ENCODE measurements around the gene DOLK. TPM values are rescaled to one million over a fixed set of nuclear protein-coding genes. Genes with fewer than 3 reads are reported as not detected.

DOLK gene
- total RNA-seq, 1 experiment from 2014 or later: 14.8 TPM

DNA sequence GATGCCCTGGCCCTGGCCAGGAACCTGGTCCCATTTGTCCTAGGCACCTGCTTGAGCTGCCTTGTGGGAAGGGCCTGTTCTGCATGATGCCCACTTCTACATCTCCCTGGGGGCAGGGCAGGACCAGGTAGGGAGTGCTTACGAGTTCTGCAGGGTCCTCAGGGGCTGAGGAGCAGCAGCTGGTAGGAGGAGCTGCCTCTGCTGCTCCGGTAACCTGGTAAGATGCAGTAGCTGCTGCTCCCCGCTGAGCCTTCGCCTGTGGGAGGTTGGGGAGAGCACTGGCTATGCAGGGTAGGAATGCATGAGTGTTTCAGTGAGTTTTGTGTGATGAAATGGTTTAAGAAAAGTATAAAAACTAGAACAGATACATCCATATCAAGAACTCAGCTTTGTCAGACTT is 51.8 kb downstream of the DOLK start:
- peak overlapping the region; percentile 17; the same call in 1 of the 2 replicates for H3K27ac Mint-ChIP-seq
- H3K27me3 Mint-ChIP-seq (ENCODE audit: low read depth): no peaks in the 10 kb centered on the region
- H3K4me3 Mint-ChIP-seq: no peak overlapping the region
- ATAC-seq (peak; percentile 87), DNase-seq (ENCODE audit: low spot score) (peak; percentile 63)
- peaks cover 25% of the 10 kb centered on the region for H3K36me3 Mint-ChIP-seq
- TF ChIP-seq JAZF1 (CRISPR knock-in tag; IDR thresholded peaks at IDR 0.05) (no peak), SOX15 (CRISPR knock-in tag; IDR thresholded peaks at IDR 0.05) (no peak), SP1 (CRISPR knock-in tag; conservative IDR thresholded peaks at IDR 0.05) (no peak)
- TF ChIP-seq, protein P1, sequence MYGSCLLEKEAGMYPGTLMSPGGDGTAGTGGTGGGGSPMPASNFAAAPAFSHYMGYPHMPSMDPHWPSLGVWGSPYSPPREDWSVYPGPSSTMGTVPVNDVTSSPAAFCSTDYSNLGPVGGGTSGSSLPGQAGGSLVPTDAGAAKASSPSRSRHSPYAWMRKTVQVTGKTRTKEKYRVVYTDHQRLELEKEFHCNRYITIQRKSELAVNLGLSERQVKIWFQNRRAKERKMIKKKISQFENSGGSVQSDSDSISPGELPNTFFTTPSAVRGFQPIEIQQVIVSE (CRISPR knock-in tag; IDR thresholded peaks at IDR 0.05; ENCODE audit: borderline replicate concordance): no peak
- TF ChIP-seq, protein P2, sequence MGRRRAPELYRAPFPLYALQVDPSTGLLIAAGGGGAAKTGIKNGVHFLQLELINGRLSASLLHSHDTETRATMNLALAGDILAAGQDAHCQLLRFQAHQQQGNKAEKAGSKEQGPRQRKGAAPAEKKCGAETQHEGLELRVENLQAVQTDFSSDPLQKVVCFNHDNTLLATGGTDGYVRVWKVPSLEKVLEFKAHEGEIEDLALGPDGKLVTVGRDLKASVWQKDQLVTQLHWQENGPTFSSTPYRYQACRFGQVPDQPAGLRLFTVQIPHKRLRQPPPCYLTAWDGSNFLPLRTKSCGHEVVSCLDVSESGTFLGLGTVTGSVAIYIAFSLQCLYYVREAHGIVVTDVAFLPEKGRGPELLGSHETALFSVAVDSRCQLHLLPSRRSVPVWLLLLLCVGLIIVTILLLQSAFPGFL (CRISPR knock-in tag; IDR thresholded peaks at IDR 0.05; ENCODE audit: borderline replicate concordance): no peak
- TF ChIP-seq, protein P3, sequence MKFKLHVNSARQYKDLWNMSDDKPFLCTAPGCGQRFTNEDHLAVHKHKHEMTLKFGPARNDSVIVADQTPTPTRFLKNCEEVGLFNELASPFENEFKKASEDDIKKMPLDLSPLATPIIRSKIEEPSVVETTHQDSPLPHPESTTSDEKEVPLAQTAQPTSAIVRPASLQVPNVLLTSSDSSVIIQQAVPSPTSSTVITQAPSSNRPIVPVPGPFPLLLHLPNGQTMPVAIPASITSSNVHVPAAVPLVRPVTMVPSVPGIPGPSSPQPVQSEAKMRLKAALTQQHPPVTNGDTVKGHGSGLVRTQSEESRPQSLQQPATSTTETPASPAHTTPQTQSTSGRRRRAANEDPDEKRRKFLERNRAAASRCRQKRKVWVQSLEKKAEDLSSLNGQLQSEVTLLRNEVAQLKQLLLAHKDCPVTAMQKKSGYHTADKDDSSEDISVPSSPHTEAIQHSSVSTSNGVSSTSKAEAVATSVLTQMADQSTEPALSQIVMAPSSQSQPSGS (CRISPR knock-in tag; IDR thresholded peaks at IDR 0.05; ENCODE audit: borderline replicate concordance, low read depth): no peak
- TF ChIP-seq, protein P4, sequence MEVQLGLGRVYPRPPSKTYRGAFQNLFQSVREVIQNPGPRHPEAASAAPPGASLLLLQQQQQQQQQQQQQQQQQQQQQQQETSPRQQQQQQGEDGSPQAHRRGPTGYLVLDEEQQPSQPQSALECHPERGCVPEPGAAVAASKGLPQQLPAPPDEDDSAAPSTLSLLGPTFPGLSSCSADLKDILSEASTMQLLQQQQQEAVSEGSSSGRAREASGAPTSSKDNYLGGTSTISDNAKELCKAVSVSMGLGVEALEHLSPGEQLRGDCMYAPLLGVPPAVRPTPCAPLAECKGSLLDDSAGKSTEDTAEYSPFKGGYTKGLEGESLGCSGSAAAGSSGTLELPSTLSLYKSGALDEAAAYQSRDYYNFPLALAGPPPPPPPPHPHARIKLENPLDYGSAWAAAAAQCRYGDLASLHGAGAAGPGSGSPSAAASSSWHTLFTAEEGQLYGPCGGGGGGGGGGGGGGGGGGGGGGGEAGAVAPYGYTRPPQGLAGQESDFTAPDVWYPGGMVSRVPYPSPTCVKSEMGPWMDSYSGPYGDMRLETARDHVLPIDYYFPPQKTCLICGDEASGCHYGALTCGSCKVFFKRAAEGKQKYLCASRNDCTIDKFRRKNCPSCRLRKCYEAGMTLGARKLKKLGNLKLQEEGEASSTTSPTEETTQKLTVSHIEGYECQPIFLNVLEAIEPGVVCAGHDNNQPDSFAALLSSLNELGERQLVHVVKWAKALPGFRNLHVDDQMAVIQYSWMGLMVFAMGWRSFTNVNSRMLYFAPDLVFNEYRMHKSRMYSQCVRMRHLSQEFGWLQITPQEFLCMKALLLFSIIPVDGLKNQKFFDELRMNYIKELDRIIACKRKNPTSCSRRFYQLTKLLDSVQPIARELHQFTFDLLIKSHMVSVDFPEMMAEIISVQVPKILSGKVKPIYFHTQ (CRISPR knock-in tag; IDR thresholded peaks at IDR 0.05): no peak
- ChIA-PET CTCF (interaction anchor here (1.1 to 1.3 kb wide), 2 partner anchors 32 to 44 kb away, joined by 6 to 13 read pairs; no protein-coding TSS in a partner anchor), POLR2A (interaction anchor here (0.8 to 1.0 kb wide), 2 partner anchors 17 to 35 kb away, joined by 3 read pairs; no protein-coding TSS in a partner anchor)
- H3K9me3 Mint-ChIP-seq: no peaks in the 10 kb centered on the region
- peaks cover 38% of the 10 kb centered on the region for H3K4me1 Mint-ChIP-seq

Other genes starting within 250 kb of the DOLK start
- gene PKN3, start 245.1 kb downstream of the DOLK start, total RNA-seq (2021): 24.1 to 28.9 TPM (median 27.5 TPM) in 3 replicates
- gene ZDHHC12, start 223.5 kb downstream of the DOLK start, total RNA-seq (2021): 39.7 to 46.3 TPM (median 45.2 TPM) in 3 replicates
- gene ZER1, start 175.7 kb downstream of the DOLK start, total RNA-seq (2021): 20.6 to 24.5 TPM (median 23.8 TPM) in 3 replicates
- gene TBC1D13, start 160.3 kb downstream of the DOLK start, total RNA-seq (2021): 20.8 to 23.2 TPM (median 21.6 TPM) in 3 replicates
- 25.8 to 28.7 TPM (median 25.8 TPM) in 3 replicates for gene ENDOG, start 129.1 kb downstream of the DOLK start, total RNA-seq (2021)
- gene SPOUT1, start 117.8 kb downstream of the DOLK start, total RNA-seq (2021): 76.8 to 79.3 TPM (median 77.5 TPM) in 3 replicates
- 31.4 to 34.1 TPM (median 33.0 TPM) in 3 replicates for gene KYAT1, start 65.7 kb downstream of the DOLK start, total RNA-seq (2021)
- 63.8 to 83.5 TPM (median 64.5 TPM) in 3 replicates for gene LRRC8A, start 65.5 kb downstream of the DOLK start, total RNA-seq (2021)
- gene PHYHD1, start 26.6 kb downstream of the DOLK start, total RNA-seq (2021): 14.6 to 21.3 TPM (median 20.0 TPM) in 3 replicates
- gene NUP188, start 96 bp upstream of the DOLK start, total RNA-seq (2021): 71.3 to 98.9 TPM (median 73.5 TPM) in 3 replicates
- gene SH3GLB2, start 80.7 kb upstream of the DOLK start, total RNA-seq (2021): 59.7 to 65.7 TPM (median 62.9 TPM) in 3 replicates
- 39.9 to 61.7 TPM (median 48.0 TPM) in 3 replicates for gene MIGA2, start 89.0 kb upstream of the DOLK start, total RNA-seq (2021)
- gene DOLPP1, start 133.5 kb upstream of the DOLK start, total RNA-seq (2021): 30.4 to 35.6 TPM (median 32.7 TPM) in 3 replicates
- gene CRAT, start 163.2 kb upstream of the DOLK start, total RNA-seq (2021): 17.2 to 19.1 TPM (median 17.5 TPM) in 3 replicates
- 181 to 186 TPM (median 186 TPM) in 3 replicates for gene PTPA, start 163.8 kb upstream of the DOLK start, total RNA-seq (2021)
- gene IER5L, start 230.7 kb upstream of the DOLK start, total RNA-seq (2021): 4.6 to 5.9 TPM (median 5.1 TPM) in 3 replicates